ENCODE measurements around the gene MYO7A.

The MYO7A gene

DNA sequence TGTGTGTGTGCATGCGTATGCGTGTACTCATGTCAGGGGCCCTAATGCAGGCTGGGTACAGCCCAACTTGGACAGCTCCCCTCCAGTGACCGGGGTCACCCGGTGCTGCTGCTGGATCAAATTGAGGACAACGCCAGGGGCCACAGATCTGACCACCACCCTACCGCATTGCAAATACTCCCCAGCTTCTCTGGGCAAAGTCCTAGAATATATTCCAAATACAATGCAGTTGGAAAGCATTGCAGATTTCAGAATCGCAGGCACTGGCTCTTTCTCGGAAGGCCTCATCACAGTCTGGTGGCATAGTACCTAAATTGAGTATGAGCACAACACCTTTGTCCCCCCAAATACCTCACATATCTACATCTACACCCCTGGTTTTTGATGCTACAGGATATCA, 43.2 kb downstream of the MYO7A start:
- Histone ChIP-seq H3F3A (ENCODE audit: insufficient read depth, low read length) (no peaks in the 10 kb centered on the region), H3K9ac (ENCODE audit: low read length) (no peak overlapping the region), H3K9me3 (ENCODE audit: low read length) (no peaks in the 10 kb centered on the region), H2AFZ (ENCODE audit: low read length) (no peak overlapping the region), H3K36me3 (ENCODE audit: insufficient read depth, low read length) (no peaks in the 10 kb centered on the region), H3K9me2 (ENCODE audit: low read depth, low read length) (no peaks in the 10 kb centered on the region), H3K4me1 (ENCODE audit: insufficient read depth, low read length, severe bottlenecking) (no peaks in the 10 kb centered on the region), H3K79me2 (ENCODE audit: insufficient read depth, low read length) (no peaks in the 10 kb centered on the region), H3K27me3 (ENCODE audit: insufficient read depth, low read length) (no peaks in the 10 kb centered on the region), H3K27ac (ENCODE audit: low read depth, low read length, poor library complexity, severe bottlenecking) (no peak overlapping the region), H3K4me2 (ENCODE audit: low read length) (no peak overlapping the region), H4K20me1 (ENCODE audit: insufficient read depth, low read length) (no peaks in the 10 kb centered on the region), H3K4me3 (ENCODE audit: low read depth, low read length, poor library complexity, severe bottlenecking) (no peak overlapping the region)
- TF ChIP-seq, protein P1, sequence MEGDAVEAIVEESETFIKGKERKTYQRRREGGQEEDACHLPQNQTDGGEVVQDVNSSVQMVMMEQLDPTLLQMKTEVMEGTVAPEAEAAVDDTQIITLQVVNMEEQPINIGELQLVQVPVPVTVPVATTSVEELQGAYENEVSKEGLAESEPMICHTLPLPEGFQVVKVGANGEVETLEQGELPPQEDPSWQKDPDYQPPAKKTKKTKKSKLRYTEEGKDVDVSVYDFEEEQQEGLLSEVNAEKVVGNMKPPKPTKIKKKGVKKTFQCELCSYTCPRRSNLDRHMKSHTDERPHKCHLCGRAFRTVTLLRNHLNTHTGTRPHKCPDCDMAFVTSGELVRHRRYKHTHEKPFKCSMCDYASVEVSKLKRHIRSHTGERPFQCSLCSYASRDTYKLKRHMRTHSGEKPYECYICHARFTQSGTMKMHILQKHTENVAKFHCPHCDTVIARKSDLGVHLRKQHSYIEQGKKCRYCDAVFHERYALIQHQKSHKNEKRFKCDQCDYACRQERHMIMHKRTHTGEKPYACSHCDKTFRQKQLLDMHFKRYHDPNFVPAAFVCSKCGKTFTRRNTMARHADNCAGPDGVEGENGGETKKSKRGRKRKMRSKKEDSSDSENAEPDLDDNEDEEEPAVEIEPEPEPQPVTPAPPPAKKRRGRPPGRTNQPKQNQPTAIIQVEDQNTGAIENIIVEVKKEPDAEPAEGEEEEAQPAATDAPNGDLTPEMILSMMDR (IDR thresholded peaks at IDR 0.05; ENCODE audit: low read length) = no peak
- TF ChIP-seq EZH2 (IDR thresholded peaks at IDR 0.05; ENCODE audit: borderline replicate concordance, low read length) = no peak

DNA sequence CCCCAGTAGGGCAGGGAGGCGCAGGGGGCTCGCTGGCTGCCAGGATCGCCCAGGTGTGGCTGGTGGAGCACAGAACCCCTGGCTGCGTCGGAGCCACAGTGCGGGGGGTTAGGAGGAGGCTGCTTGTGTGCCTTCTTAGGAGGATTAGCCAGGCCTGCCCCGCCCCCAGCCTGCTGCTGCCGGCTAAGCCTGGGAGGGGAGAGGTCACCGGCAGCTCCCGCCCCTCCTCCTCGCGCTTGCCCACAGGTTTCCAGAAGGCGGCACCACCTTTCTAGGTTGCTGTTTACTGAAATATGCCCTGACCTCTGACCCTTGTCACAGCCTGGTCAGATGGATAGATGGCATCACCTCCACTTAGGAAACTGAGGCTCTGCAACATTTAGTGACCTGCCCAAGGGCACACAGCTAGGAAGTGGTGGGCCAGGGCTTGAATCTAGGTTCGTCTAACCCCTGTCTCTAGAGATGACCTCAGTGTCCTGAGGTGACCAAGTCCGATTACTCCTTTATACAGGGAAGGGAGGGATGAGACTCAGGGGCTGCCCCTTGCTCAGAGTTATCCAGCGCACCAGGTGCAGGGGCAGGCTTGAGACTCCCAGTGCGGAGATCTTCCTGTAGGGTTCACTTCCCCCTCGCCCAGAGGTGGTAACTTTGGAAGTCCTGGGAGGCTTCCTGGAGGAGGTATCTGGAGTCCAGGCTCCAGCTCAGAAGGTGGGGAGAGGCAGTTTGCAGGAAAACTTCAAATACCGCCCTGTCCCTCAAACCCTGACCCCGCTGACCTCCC, 44.0 kb downstream of the MYO7A start:
- Histone ChIP-seq H3K4me1 (ENCODE audit: insufficient read depth, low read length, severe bottlenecking) (no peaks in the 10 kb centered on the region), H2AFZ (ENCODE audit: low read length) (no peak overlapping the region), H3K27ac (ENCODE audit: low read depth, low read length, poor library complexity, severe bottlenecking) (no peak overlapping the region), H3K4me2 (ENCODE audit: low read length) (no peak overlapping the region), H3K9me2 (ENCODE audit: low read depth, low read length) (no peaks in the 10 kb centered on the region), H3K9me3 (ENCODE audit: low read length) (no peaks in the 10 kb centered on the region), H3K4me3 (ENCODE audit: low read depth, low read length, poor library complexity, severe bottlenecking) (no peak overlapping the region), H3K9ac (ENCODE audit: low read length) (no peak overlapping the region), H4K20me1 (ENCODE audit: insufficient read depth, low read length) (no peaks in the 10 kb centered on the region), H3K79me2 (ENCODE audit: insufficient read depth, low read length) (no peaks in the 10 kb centered on the region), H3K36me3 (ENCODE audit: insufficient read depth, low read length) (no peaks in the 10 kb centered on the region), H3F3A (ENCODE audit: insufficient read depth, low read length) (no peaks in the 10 kb centered on the region), H3K27me3 (ENCODE audit: insufficient read depth, low read length) (no peaks in the 10 kb centered on the region)
- TF ChIP-seq, protein P1 (IDR thresholded peaks at IDR 0.05; ENCODE audit: low read length) = no peak
- TF ChIP-seq EZH2 (IDR thresholded peaks at IDR 0.05; ENCODE audit: borderline replicate concordance, low read length) = no peak

DNA sequence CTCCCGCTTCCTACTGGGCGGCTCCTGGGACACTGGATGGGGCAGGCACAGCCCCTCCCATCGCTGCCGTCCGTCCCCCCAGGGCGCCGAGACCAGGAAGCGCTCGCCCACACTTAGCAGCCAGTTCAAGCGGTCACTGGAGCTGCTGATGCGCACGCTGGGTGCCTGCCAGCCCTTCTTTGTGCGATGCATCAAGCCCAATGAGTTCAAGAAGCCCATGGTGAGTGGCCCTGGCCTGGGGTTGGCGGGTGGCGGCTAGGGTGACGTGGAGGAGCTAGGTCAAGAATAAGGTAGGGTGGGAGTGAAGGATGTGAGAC, 44.6 kb downstream of the MYO7A start:
- Histone ChIP-seq H3F3A (ENCODE audit: insufficient read depth, low read length) (no peaks in the 10 kb centered on the region), H2AFZ (ENCODE audit: low read length) (no peak overlapping the region), H4K20me1 (ENCODE audit: insufficient read depth, low read length) (no peaks in the 10 kb centered on the region), H3K9ac (ENCODE audit: low read length) (no peak overlapping the region), H3K79me2 (ENCODE audit: insufficient read depth, low read length) (no peaks in the 10 kb centered on the region), H3K27me3 (ENCODE audit: insufficient read depth, low read length) (no peaks in the 10 kb centered on the region), H3K4me2 (ENCODE audit: low read length) (no peak overlapping the region), H3K9me2 (ENCODE audit: low read depth, low read length) (no peaks in the 10 kb centered on the region), H3K9me3 (ENCODE audit: low read length) (no peaks in the 10 kb centered on the region), H3K27ac (ENCODE audit: low read depth, low read length, poor library complexity, severe bottlenecking) (no peak overlapping the region), H3K4me3 (ENCODE audit: low read depth, low read length, poor library complexity, severe bottlenecking) (no peak overlapping the region), H3K4me1 (ENCODE audit: insufficient read depth, low read length, severe bottlenecking) (no peaks in the 10 kb centered on the region), H3K36me3 (ENCODE audit: insufficient read depth, low read length) (no peaks in the 10 kb centered on the region)
- TF ChIP-seq EZH2 (IDR thresholded peaks at IDR 0.05; ENCODE audit: borderline replicate concordance, low read length) = no peak
- TF ChIP-seq, protein P1 (IDR thresholded peaks at IDR 0.05; ENCODE audit: low read length) = no peak

Data from OCI-LY1 (cell line).